H9 (cell line): ENCODE measurements around the gene INSYN2A. TPM values are rescaled to one million over a fixed set of nuclear protein-coding genes. Genes with fewer than 3 reads are reported as not detected.

Source experiments
- DNase-seq: peaks from one replicate; pipeline ENCODE4 v3.0.0-alpha.2; 2017
- H2AFZ ChIP-seq: one replicate; pipeline ENCODE4 v1.6.1; 2013; ENCODE audit warnings: mild to moderate bottlenecking, low read length, control low read depth, moderate library complexity
- H2AK5ac ChIP-seq: 2 replicates; pipeline ENCODE4 v1.6.1; 2013; ENCODE audit warnings: low read length, control low read depth, mixed read lengths; ENCODE audit not compliant: insufficient read length
- H2BK120ac ChIP-seq: one replicate; pipeline ENCODE4 v1.6.1; 2013; ENCODE audit warnings: low read depth, mild to moderate bottlenecking, low read length, control low read depth, inconsistent platforms; ENCODE audit not compliant: poor library complexity, severe bottlenecking
- H2BK12ac ChIP-seq: 2 replicates; pipeline ENCODE4 v1.6.1; 2013; ENCODE audit warnings: low read length, control low read depth, mixed read lengths, low read depth; ENCODE audit not compliant: insufficient read length
- H2BK15ac ChIP-seq: 2 replicates; pipeline ENCODE4 v1.6.1; 2013; ENCODE audit warnings: low read depth, low read length, control low read depth
- H2BK20ac ChIP-seq: one replicate; pipeline ENCODE4 v1.6.1; 2013; ENCODE audit warnings: low read depth, mild to moderate bottlenecking, low read length, control low read depth, inconsistent platforms; ENCODE audit not compliant: poor library complexity, severe bottlenecking
- H2BK5ac ChIP-seq: 2 replicates; pipeline ENCODE4 v1.6.1; 2013; ENCODE audit warnings: low read length, control low read depth, mixed read lengths; ENCODE audit not compliant: insufficient read length
- H3K14ac ChIP-seq: 2 replicates; pipeline ENCODE4 v1.6.1; 2013; ENCODE audit warnings: low read length, control low read depth; ENCODE audit not compliant: insufficient read depth
- H3K18ac ChIP-seq: 2 replicates; pipeline ENCODE4 v1.6.1; 2013; ENCODE audit warnings: low read depth, mild to moderate bottlenecking, mixed read lengths, low read length, control low read depth; ENCODE audit not compliant: insufficient read length
- H3K23ac ChIP-seq: 2 replicates; pipeline ENCODE4 v1.6.1; 2013; ENCODE audit warnings: low read length, control low read depth, mixed read lengths, low read depth; ENCODE audit not compliant: insufficient read length
- H3K23me2 ChIP-seq: 2 replicates; pipeline ENCODE4 v1.6.1; 2013; ENCODE audit warnings: low read depth, mild to moderate bottlenecking, mixed read lengths, low read length, control low read depth; ENCODE audit not compliant: insufficient read length, poor library complexity, severe bottlenecking
- H3K27ac ChIP-seq: 2 replicates; pipeline ENCODE4 v1.5.1; 2013; ENCODE audit warnings: low read length, control low read depth, mixed read lengths, low read depth; ENCODE audit not compliant: insufficient read length
- H3K27me3 ChIP-seq: 2 replicates; pipeline ENCODE4 v1.6.1; 2013; ENCODE audit warnings: low read length, control low read depth, inconsistent platforms; ENCODE audit not compliant: insufficient read depth
- H3K4ac ChIP-seq: 2 replicates; pipeline ENCODE4 v1.6.1; 2013; ENCODE audit warnings: low read depth, mild to moderate bottlenecking, control low read depth, inconsistent platforms, low read length, moderate library complexity
- H3K4me1 ChIP-seq: 2 replicates; pipeline ENCODE4 v1.6.1; 2013; ENCODE audit warnings: low read length, control low read depth, inconsistent platforms; ENCODE audit not compliant: insufficient read depth
- H3K4me2 ChIP-seq: 2 replicates; pipeline ENCODE4 v1.6.1; 2013; ENCODE audit warnings: low read length, control low read depth, mixed read lengths; ENCODE audit not compliant: insufficient read length, insufficient read depth
- H3K56ac ChIP-seq: 2 replicates; pipeline ENCODE4 v1.6.1; 2013; ENCODE audit warnings: low read depth, mild to moderate bottlenecking, mixed read lengths, low read length, control low read depth; ENCODE audit not compliant: insufficient read length
- H3K79me1 ChIP-seq: 2 replicates; pipeline ENCODE4 v1.6.1; 2013; ENCODE audit warnings: low read depth, mild to moderate bottlenecking, moderate library complexity, low read length, control low read depth, inconsistent platforms; ENCODE audit not compliant: insufficient read depth, poor library complexity, severe bottlenecking
- H3K79me2 ChIP-seq: 2 replicates; pipeline ENCODE4 v1.6.1; 2013; ENCODE audit warnings: low read length, control low read depth, inconsistent platforms; ENCODE audit not compliant: insufficient read depth
- H3K9ac ChIP-seq: 2 replicates; pipeline ENCODE4 v1.6.1; 2013; ENCODE audit warnings: low read length, control low read depth, mixed read lengths; ENCODE audit not compliant: insufficient read length; ENCODE audit errors: extremely low read depth
- H3K9me3 ChIP-seq: one replicate; pipeline ENCODE4 v1.6.1; 2013; ENCODE audit warnings: low read depth, low read length, inconsistent platforms; ENCODE audit not compliant: control insufficient read depth
- H3T11ph ChIP-seq: one replicate; pipeline ENCODE4 v1.6.1; 2013; ENCODE audit warnings: mild to moderate bottlenecking, low read length, control low read depth, inconsistent platforms
- H4K20me1 ChIP-seq: one replicate; pipeline ENCODE4 v1.6.1; 2013; ENCODE audit not compliant: control insufficient read depth, insufficient read length, insufficient read depth
- H4K5ac ChIP-seq: 2 replicates; pipeline ENCODE4 v1.6.1; 2013; ENCODE audit warnings: low read depth, mild to moderate bottlenecking, mixed read lengths, low read length, control low read depth; ENCODE audit not compliant: insufficient read length
- H4K8ac ChIP-seq: replicated peaks from 2 replicates; pipeline ENCODE4 v1.6.1; 2013; ENCODE audit warnings: low read length, control low read depth, mixed read lengths, low read depth; ENCODE audit not compliant: insufficient read length
- H4K91ac ChIP-seq: 2 replicates; pipeline ENCODE4 v1.6.1; 2013; ENCODE audit warnings: low read depth, mild to moderate bottlenecking, moderate library complexity, mixed read lengths, low read length, control low read depth; ENCODE audit not compliant: insufficient read length
- H3K27ac Mint-ChIP-seq, 3 experiments: 2 replicates in 2 of 3; 3 replicates in 1 of 3; pipeline ENCODE4 v1.8.0; 2020 to 2021; ENCODE audit warnings: mixed read lengths in 3 of 3, mild to moderate bottlenecking in 1 of 3, moderate library complexity in 1 of 3
- H3K27me3 Mint-ChIP-seq: 2 replicates; pipeline ENCODE4 v1.8.0; 2021; ENCODE audit warnings: low read depth, mild to moderate bottlenecking, moderate library complexity, mixed read lengths
- H3K36me3 Mint-ChIP-seq, 3 experiments: 2 replicates in 2 of 3; 3 replicates in 1 of 3; pipeline ENCODE4 v1.8.0; 2020 to 2021; ENCODE audit warnings: low read depth in 3 of 3, mixed read lengths in 3 of 3; ENCODE audit not compliant: insufficient read depth in 1 of 3
- H3K4me1 Mint-ChIP-seq, 2 experiments: 2 replicates each; pipeline ENCODE4 v1.8.0; 2020; ENCODE audit warnings: mixed read lengths in 2 of 2
- H3K4me3 Mint-ChIP-seq, 2 experiments: 2 replicates in 1 of 2; 3 replicates in 1 of 2; pipeline ENCODE4 v1.8.0; 2020 to 2021; ENCODE audit warnings: mild to moderate bottlenecking in 2 of 2, mixed read lengths in 2 of 2, moderate library complexity in 1 of 2
- H3K9me3 Mint-ChIP-seq, 2 experiments: 2 replicates in 1 of 2; 3 replicates in 1 of 2; pipeline ENCODE4 v1.8.0; 2020; ENCODE audit warnings: mild to moderate bottlenecking in 2 of 2, mixed read lengths in 2 of 2, moderate library complexity in 1 of 2
- total RNA-seq: library from RNA; stranded (reverse); gene quantifications from 2 replicates; pipeline ENCODE4 v1.2.1, GENCODE V29; 2021
- TF ChIP-seq, protein P1 (sequence below): fragments of 200-600 bp; sonication (generic); conservative IDR thresholded peaks from 3 replicates; pipeline ENCODE4 v1.8.0; 2021; ENCODE audit warnings: antibody characterized with exemption, mild to moderate bottlenecking

INSYN2A gene
- total RNA-seq, 1 experiment from 2014 or later, result 0.09 TPM

DNA sequence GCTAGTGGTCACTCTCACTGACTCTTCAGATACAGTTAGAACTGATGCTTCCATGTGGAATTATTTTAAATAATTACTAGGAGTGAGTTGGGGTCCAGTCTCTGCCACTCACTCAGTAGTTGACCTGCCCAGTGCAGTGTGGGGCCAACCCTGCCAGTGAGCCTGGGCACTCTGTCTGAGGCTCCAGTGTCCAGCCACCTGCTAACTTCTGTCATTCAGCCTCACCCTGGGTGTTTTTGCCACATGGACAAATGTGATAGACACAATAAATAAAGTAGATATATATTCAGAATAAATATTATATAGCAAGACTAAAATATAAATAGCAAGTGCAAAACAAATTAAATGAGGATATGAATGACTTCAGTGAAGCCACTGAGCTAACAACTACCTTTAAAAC lies 7.2 kb downstream of the INSYN2A start:
- Histone ChIP-seq H3K27ac (no peak overlapping the region), H3K4ac (no peak overlapping the region), H4K20me1 (peaks cover 3% of the 10 kb centered on the region), H2BK5ac (no peak overlapping the region), H3K27me3 (peaks cover 1% of the 10 kb centered on the region; the same call in 1 of the 2 replicates), H2BK120ac (no peak overlapping the region), H3K79me2 (no peaks in the 10 kb centered on the region), H3K18ac (no peak overlapping the region), H3T11ph (no peak overlapping the region), H2AK5ac (no peak overlapping the region), H4K91ac (no peak overlapping the region), H3K14ac (no peak overlapping the region), H4K5ac (no peak overlapping the region), H4K8ac (no peak overlapping the region), H3K23ac (no peak overlapping the region), H3K56ac (no peak overlapping the region), H2BK20ac (no peak overlapping the region), H3K79me1 (no peaks in the 10 kb centered on the region), H3K4me1 (no peaks in the 10 kb centered on the region), H3K23me2 (no peaks in the 10 kb centered on the region), H3K4me2 (no peak overlapping the region), H2BK12ac (no peak overlapping the region), H3K9me3 (no peaks in the 10 kb centered on the region), H2BK15ac (no peak overlapping the region), H2AFZ (no peak overlapping the region), H3K9ac (no peak overlapping the region)
- Mint-ChIP-seq H3K4me3 (no peak overlapping the region), H3K4me1 (no peaks in the 10 kb centered on the region), H3K27me3 (peaks cover 20% of the 10 kb centered on the region), H3K9me3 (no peaks in the 10 kb centered on the region), H3K27ac (no peak overlapping the region), H3K36me3 (peaks cover 0 to 4% (median 4%) of the 10 kb centered on the region in 3 experiments; a peak in 2 of 7 replicates)
- DNase-seq, result no peak
- TF ChIP-seq, protein P1, sequence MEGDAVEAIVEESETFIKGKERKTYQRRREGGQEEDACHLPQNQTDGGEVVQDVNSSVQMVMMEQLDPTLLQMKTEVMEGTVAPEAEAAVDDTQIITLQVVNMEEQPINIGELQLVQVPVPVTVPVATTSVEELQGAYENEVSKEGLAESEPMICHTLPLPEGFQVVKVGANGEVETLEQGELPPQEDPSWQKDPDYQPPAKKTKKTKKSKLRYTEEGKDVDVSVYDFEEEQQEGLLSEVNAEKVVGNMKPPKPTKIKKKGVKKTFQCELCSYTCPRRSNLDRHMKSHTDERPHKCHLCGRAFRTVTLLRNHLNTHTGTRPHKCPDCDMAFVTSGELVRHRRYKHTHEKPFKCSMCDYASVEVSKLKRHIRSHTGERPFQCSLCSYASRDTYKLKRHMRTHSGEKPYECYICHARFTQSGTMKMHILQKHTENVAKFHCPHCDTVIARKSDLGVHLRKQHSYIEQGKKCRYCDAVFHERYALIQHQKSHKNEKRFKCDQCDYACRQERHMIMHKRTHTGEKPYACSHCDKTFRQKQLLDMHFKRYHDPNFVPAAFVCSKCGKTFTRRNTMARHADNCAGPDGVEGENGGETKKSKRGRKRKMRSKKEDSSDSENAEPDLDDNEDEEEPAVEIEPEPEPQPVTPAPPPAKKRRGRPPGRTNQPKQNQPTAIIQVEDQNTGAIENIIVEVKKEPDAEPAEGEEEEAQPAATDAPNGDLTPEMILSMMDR, result no peak
